SKM-1 (cell line): ENCODE results near the gene FAM193A.
"Not testable (repeated sequence)": the region's sequence is repeated elsewhere in the genome, so short reads cannot be mapped to it uniquely, and the experiment has no call there.

Source experiments
- DNase-seq: peaks from one replicate; lab custom pipeline; 2025; ENCODE audit not compliant: unreplicated experiment; lab: John Stamatoyannopoulos, UW

FAM193A gene

GRCh38 chr4:2765832-2766526, 229.5 kb downstream of the FAM193A start:
- DNase-seq, result no peak

DNA sequence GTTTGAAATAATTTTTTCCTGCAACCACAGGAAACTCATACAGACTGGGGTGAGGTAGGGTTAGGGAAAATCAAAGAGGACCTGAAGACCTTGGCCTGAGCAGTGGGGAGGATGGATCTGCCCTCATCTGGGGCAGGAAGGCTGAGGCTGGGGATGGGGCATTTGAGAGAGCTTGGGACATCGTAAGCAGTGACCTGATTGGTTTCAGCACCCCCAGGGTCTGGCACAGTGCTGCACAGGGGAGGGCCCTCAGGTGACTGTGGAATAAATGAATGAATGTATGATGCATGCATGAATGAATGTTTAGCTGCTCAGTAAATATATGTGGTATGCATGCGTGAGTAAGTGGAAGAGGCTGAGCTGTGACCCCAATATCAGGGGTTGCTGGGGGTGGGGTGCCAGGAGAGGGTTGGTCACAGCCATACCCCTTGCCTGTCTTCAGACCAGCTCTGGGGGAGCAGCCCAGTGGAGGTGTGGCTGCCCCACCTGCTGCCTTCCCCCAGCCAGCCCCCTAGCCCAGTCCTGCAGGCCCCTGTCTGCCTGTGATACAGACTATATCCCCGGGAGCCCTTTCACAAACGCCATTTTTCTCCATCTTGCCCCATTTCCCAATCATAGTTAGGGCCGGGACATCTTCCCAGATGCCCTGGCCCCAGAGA, 230.7 kb downstream of the FAM193A start:
- DNase-seq, result no peak

DNA sequence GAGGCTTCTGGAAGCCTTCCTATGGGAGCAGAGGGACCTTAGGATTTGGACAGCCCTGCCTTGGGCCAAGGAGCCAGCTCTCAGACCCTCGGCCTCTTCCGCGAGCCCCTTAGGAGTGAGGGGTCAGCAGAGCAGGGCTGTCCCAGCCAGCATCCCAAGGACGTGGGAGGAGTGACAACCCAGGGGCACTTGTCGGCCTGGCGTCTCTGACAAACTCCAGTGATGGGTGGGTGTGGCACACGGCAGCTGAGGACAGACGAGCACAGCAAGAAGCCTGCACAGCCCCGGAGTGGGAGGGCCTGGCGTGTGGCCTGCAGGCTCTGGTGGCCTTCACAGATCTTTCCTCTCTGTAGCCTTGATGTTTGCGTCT, 231.2 kb downstream of the FAM193A start:
- DNase-seq, result no peak

DNA sequence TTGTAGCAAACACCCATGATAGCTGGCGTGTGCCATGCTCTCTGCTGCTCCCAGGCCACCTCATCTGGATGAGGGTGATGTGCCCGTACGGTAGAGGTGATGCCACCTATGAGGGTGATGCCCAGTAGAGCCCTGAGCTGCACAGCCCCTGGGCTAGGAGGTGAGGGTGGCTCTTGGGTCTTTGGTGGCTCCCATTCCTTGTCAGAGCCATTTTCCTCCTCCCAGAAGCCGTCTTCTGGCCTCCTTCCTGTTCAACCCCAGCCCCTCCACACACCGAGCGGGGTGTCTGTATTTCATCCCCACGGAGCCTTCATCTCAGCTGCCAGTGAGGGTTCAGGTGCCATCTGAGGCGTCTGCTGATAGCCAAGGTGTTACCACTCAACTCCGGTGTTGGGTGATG, 231.7 kb downstream of the FAM193A start:
- DNase-seq, result no peak

GRCh38 chr4:2768921-2769336, 232.5 kb downstream of the FAM193A start:
- no peak for DNase-seq

DNA sequence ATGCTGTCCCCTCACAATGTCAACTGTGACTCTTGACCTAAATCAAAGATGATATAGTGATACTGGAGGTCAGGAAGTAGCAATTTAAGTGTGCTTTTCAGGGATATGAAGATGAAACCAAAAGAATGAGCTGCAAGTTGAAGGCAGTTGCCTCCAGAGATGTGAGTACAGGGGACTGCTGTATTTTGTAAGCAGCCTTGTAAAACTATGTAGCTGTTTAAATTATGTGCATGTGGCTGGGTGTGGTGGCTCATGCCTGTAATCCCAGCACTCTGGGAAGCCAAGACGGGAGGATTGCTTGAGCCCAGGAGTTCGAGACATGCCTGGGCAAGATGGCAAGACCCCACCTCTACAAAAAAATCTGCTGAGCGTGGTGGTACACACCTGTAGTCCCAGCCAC, 234.8 kb downstream of the FAM193A start:
- DNase-seq, result no peak

DNA sequence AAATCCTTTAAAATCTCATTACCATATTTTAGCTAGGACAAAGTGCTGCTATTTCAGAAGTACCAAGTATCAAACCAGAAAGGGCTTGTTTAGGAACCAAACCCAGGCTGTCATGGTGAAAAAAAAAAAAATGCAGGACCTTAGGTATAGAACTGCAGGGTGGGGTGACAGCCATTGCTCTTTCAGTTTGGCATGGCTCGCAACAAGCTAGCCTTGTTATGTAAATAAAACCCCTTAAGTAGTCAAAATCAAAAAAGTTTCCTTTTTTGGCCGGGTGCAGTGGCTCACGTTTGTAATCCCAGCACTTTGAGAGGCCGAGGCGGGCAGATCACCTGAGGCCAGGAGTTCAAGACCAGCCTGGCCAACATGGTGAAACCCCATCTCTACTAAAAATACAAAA, 244.2 kb downstream of the FAM193A start:
- DNase-seq, result not testable (repeated sequence)

DNA sequence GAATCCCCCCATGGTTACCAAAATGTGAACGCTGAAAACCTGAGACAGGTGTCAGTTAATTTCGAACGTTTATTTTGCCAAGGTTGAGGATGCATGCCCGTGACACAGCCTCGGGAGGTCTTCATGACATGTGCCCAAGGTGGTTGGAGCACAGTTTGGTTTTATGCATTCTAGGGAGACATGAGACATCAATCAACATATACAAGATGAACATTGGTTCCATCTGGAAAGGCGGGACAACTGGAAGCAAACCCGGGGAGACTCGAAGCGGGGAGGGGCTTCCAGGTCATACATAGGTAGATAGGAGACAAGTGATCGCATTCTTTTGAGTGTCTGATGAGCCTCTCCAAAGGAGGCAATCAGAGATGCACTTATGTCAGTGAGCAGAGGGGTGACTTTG, 245.5 kb downstream of the FAM193A start:
- DNase-seq, result no peak
